Measurements from ENCODE around the gene GJB3.
"Not testable (repeated sequence)": the region's sequence is repeated elsewhere in the genome, so short reads cannot be mapped to it uniquely, and the experiment has no call there.

The GJB3 gene

GRCh38 chr1:34781071-34781843 lies at the start of gene GJB3:
TSS of gene GJB3 (plus strand) at chr1:34781214. CDS start at chr1:34784763, 3,549 bp downstream.
- DNase-seq: no peak

GRCh38 chr1:34732831-34733230 lies 48.2 kb upstream of the GJB3 start:
- DNase-seq: not testable (repeated sequence)

DNA sequence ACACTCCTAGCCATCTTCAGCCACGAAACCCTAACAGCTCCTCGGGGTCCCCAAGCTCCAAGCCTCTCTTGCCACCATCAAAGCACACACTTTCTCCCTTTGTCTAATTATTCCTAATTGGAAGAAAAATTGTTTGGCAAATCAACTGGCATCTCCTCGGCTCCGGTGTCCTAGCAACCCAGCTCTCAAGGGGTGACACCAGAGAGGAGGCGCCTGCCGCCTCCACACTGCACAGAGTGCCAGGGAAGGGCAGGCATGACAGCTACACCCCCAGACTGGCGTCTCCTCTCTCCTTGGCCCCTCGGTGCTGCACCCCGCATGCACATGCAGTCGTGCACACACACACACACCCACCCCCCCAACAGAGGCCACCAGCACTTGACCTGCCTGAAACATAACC lies 44.3 kb upstream of the GJB3 start:
- no peak for DNase-seq

GRCh38 chr1:34737236-34737635 lies 43.8 kb upstream of the GJB3 start:
- DNase-seq: not testable (repeated sequence)

GRCh38 chr1:34739613-34740012 lies 41.4 kb upstream of the GJB3 start:
- no peak for DNase-seq

- DNase-seq: no peak
Measured at GRCh38 chr1:34740161-34740868, 40.7 kb upstream of the GJB3 start.

GRCh38 chr1:34742667-34743270 lies 38.2 kb upstream of the GJB3 start:
- peak; percentile 7 for DNase-seq

GRCh38 chr1:34743775-34744174 lies 37.2 kb upstream of the GJB3 start:
- DNase-seq: no peak

DNA sequence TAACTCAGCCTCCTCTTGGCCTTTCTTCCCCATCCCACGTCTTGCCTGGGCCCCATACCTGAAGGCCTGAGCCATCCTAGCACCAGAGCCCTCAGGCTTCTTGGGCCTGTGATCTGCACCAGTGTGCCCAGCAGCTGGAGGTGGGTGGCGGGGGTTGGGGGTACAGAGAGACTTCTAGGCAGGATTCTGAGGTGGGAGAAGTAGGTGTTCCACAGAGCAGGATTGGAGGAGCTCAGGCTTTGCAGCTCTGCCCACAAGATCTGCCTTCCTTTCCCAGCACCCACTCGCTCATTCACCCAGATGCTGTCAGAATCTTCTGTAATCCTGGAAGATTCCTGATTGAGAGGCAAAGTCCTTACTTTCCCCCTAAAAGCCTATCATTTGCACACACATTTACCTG lies 36.2 kb upstream of the GJB3 start:
- no peak for DNase-seq

DNA sequence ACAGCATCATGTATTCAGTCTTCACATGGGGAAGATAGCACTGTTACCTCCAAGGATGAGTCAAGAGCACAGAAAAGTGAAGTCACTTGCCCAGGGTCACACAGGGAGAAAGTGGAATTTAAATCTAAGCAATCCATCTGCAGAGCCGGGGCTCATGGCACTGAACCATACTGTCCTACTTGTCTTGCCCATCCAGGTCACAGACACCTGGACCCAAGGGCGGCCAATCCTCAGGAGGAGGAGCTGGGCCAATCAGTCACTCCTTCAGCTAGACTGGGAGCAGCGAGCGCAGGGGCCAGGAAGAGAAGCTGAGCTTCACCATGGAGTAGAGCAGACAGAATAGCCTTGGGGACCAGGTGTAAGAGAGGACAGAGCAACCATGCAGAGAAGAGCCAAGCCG lies 35.3 kb upstream of the GJB3 start:
- no peak for DNase-seq

- no peak for DNase-seq
Measured at GRCh38 chr1:34746101-34746500, 34.9 kb upstream of the GJB3 start.

DNA sequence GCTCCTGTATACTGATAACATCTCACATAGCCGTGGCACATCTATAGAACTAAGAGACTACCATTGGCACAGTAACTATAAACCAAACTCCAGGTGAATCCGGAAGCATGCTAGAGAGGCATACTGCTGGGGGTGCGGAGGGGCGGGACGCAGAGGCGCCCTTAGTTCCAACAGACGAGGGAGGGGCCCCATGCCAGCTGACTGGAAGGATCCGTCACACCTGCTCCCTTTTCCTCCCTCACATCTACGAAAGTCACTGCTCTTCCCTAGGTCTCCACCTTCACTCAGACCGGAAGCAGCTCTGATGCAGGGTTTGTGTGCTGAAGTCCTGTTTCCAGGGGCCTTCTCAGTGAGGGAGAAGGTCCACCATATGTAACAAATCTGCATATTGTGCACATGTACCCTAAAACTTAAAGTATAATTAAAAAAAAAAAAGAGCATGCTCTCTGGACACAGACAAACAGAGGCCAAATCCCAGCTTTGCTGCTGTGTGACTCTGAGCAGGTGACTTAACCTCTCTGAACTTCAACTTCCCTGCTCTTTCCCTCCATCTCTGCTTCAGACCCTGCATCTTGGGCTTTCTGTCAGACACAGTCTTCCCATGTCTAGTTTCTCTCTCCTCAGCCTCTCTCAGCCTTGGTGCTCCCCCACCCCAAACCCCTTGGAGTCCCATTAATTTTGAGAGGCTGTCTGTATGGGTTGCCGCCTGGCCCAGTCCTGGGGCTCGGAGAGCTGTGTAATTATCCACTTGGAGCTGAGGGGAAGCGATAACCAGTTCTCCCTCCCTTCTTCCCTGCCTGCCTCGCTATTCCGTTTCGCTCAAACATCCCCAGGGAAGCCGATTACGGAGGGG lies 34.0 kb upstream of the GJB3 start:
- DNase-seq: no peak

DNA sequence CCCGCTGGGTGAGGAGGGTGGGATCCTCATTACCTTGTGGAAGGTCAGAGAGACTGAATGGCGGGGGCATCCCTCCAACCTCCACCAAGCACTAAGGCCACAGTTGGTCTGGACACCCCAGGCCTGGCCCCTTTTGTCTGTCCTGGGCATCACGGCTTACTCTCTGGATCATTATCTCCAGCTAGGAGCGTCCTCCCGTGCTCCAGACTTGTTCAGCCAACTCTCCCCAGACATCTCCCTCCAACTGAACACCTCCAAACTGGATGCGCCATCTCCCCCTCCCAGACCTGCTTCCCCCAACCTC lies 33.4 kb upstream of the GJB3 start:
- no peak for DNase-seq

DNA sequence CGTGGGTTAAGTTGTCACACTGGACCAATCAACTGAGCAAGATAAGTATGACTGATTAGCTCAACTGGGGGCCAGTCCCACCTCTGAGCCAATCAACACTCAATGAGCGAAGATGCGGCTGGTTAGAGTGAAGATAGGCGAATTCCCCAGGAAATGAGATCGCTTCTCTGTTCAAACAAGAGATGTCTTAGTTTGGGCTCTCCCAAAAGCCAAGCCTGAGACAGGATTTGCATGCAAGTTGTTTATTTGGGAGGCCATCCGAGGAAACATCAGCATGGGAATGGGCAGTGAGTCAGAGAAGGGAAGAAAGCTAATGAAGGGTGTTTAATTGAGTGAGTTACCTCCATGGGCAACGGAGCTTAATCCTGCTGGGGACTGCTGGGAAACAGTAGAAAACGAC lies 31.0 kb upstream of the GJB3 start:
- DNase-seq: no peak

- no peak for DNase-seq
Measured at GRCh38 chr1:34750610-34751009, 30.4 kb upstream of the GJB3 start.

GRCh38 chr1:34753163-34753562 lies 27.9 kb upstream of the GJB3 start:
- DNase-seq: no peak

GRCh38 chr1:34754964-34755637 lies 25.9 kb upstream of the GJB3 start, which contains the start of gene GJB5:
TSS of gene GJB5 (plus strand) at chr1:34755047. CDS start at chr1:34757331, 2,284 bp downstream.
- DNase-seq: no peak

DNA sequence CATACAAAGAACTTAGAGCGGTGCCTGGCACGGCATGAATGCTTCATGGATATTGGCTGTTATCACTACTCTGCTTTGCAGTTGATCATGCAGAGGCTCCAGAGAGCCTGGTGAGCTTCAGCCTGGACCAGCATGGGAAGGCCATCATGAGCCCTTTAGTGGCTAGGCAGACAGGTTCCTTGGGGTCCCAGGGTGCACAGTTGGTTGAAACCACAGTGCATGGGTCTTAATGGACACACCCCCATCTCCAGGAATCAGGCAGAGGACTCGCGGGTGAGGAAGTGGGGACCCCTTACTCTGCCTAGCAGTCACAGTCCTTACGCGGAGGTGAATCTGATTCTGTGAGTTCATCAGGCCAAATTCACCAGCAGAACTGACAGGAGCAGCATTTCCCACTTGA lies 25.1 kb upstream of the GJB3 start:
- no peak for DNase-seq

- DNase-seq: no peak
Measured at GRCh38 chr1:34757386-34757785, 23.6 kb upstream of the GJB3 start.

DNA sequence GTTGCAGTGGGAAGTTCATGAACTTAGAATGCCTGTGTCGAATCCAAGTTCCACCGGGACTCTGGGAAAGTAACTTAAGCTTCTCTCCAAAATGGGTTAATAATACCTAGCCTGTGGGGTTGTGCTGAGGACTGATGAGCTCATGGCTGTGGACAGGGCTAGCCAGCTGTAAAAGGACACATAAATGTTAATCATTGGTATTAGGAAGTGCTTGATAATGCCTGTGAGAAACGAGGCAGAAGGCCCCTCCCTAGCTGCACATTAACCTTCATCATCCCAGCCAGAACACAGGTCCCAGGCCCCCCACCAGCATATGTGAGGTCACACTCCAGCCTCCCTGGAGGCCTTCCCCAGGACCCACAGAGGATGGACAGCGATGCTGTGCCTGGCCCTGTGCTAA lies 22.3 kb upstream of the GJB3 start:
- DNase-seq: no peak

GRCh38 chr1:34759503-34760357 lies 21.3 kb upstream of the GJB3 start, which contains the start of gene GJB4:
TSS of gene GJB4 (plus strand) at chr1:34759740. CDS start at chr1:34761255, 1,515 bp downstream.
- no peak for DNase-seq
